ENCODE data around the gene SLC6A3. TPM values are rescaled to one million over a fixed set of nuclear protein-coding genes. Genes with fewer than 3 reads are reported as not detected.
"Not testable (repeated sequence)": the region's sequence is repeated elsewhere in the genome, so short reads cannot be mapped to it uniquely, and the experiment has no call there.

SLC6A3 gene
- polyA plus RNA-seq, 10 donors = 0.05 TPM; not detected in 8

DNA sequence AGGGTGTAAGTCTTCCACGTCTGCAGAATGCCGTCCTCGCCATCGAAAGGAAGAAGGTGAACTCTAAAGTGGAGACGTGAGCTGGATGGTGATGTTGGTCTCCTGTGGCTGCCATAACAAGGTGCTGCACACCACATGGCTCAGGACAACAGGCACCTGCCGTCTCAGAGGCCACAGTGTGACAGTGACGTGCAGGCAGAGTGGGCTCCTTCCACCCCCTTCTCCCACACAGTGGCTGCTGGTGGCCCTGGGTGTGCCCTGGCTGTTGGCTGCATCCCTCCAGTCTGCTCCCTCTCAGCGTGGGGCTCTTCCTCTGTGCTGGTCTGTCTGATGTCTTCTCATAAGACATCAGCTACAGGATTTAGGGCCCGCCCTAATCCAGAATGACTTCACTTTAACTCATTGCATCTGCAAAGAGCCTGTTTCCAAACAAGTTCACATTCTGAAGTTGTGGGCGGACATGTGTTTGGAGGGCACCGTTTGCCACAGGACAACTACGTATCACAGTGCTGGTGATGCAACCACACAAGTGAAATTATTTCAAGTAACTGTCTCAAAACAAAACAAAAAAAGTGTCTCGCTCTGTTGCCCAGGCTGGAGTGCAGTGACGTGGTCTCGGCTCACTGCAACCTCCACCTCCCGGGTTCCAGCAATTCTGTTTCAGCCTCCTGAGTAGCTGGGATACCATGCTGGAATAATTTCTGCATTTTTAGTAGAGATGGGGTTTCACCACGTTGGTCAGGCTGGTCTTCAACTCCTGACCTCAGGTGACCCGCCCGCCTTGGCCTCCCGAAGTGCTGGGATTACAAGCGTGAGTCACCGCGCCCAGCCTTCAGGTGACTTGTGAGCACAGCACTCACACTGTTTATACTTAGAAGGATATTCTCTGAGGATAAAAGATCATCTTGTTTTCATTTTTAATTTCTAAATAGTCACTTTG lies 69.1 kb downstream of the SLC6A3 start:
- no peak for DNase-seq

- peak in 1 of 3 donors; percentile 14 for DNase-seq
Measured at GRCh38 chr5:1374679-1375055, 70.6 kb downstream of the SLC6A3 start.

- no peak for DNase-seq
Measured at GRCh38 chr5:1374030-1374678, 71.1 kb downstream of the SLC6A3 start.

GRCh38 chr5:1371972-1372342 lies 73.3 kb downstream of the SLC6A3 start:
- not testable (repeated sequence) for DNase-seq

GRCh38 chr5:1371218-1371971 lies 73.8 kb downstream of the SLC6A3 start:
- no peak for DNase-seq

DNA sequence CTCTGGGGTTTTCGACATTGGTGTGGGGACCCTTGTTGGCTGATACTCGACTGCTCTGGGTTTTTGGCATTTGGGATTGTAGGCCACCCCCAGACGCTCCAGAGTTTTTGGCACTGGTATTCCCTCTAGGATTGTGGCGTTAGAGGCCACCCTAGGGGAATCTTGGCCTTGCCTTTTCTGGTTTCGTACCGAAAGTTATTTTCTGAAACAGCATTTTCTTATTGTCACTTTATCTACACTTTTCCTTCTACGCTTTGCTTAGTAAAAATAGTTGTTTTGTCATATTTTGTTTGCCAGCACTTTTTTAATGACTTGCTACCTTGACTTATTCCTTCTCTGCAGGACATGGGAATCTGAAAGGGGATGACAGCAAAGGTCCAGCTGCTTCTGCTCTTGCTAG lies 75.2 kb downstream of the SLC6A3 start:
- no peak for DNase-seq

DNA sequence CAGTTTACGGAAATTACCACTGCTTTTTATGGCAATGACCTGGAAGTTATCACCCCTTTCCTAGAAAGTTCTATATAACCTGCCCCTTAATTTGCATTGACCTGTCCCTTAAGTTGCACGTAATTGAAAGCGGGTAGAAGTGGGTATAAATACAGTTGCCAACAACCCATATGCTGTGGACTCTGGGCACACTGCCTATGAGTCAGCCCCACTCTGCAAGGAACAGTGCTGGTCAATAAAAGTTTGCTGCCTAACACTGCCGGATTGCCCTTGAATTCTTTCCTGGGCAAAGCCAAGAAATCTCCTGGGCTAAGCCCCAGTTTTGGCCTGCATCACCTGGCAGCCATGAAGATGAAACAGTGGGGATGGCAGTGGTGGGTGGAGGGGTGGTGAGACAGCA lies 76.5 kb downstream of the SLC6A3 start:
- no peak for DNase-seq

- no peak for DNase-seq
Measured at GRCh38 chr5:1368236-1368635, 77.0 kb downstream of the SLC6A3 start.

GRCh38 chr5:1367149-1367548 lies 78.1 kb downstream of the SLC6A3 start:
- DNase-seq = no peak

DNA sequence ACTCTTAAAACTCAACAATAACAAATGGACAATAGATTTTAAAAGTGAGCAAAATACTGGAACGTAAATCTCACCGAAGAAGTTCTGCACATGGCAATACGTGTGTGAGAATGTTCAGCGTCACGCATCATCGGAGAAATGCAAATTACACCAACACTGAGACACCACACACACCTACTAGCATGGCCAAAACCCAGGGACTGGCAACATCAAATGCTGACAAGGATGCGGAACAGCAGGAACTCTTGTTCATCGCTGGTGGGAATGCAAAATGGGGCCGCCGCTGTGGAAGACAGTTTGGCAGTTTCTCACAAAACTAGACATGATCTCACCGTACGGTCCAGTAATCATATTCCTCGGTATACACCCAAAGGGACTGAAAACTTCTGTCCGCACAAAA lies 78.7 kb downstream of the SLC6A3 start:
- no peak for DNase-seq

DNA sequence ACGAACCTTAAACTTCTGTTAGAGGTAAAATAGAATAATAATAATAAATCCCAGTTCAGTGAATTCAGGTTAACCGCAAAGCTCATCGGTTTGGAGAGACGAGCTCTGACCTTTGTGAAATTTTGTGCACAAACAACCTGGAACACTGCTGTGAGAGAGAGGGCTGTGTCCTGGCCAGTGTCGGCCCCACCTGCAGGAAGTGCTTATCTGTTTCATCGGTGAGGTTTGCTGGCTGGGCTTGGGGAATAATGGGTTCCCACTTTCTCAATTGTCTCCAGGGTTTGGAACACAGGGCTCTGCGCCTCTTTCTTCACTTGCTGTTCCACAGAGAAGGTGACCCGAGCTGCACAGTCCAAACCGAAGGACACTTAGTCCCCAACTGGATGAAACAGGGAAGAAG lies 81.0 kb downstream of the SLC6A3 start:
- no peak for DNase-seq

GRCh38 chr5:1363581-1363980 lies 81.7 kb downstream of the SLC6A3 start:
- no peak for DNase-seq

GRCh38 chr5:1363160-1363559 lies 82.1 kb downstream of the SLC6A3 start:
- no peak for DNase-seq

DNA sequence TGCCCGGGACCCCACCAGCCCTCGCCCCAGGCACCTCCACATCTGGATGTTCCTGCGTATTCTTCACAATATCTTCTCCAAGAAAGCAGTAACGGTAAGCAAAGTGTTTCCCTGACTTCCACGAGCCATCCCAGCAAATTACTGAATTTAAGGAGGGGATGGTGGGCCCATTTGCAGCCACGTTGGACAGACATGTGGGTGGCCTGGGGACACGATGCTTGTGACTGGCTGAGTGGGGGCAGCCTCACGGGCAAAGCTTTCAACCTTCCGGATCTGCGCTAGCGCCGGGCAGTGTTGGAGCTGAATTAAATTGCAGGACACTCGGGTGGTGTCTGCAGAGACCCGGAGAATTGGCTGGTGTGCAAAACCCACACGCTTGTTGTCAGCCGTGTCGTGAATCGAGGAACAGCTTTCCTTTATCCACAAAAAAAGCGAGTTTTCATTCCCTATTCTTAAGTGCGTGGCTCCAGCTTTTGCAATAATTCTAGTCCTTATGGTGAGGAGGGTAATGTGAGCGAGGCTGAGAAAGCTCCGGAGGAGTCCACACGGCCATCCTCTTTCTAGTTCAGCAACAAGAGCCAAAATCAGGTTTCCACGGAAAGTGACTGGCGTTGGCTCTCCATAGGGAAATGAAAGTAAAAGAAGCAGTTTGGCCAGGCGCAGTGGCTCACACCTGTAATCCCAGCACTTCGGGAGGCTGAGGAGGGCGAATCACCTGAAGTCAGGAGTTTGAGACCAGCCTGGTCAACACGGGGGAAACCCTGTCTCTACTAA lies 82.8 kb downstream of the SLC6A3 start:
- no peak for DNase-seq

GRCh38 chr5:1360861-1361260 lies 84.4 kb downstream of the SLC6A3 start:
- DNase-seq = no peak

- not testable (repeated sequence) for DNase-seq
Measured at GRCh38 chr5:1360367-1360766, 84.9 kb downstream of the SLC6A3 start.

GRCh38 chr5:1359713-1360112 lies 85.5 kb downstream of the SLC6A3 start:
- no peak for DNase-seq

GRCh38 chr5:1359031-1359645 lies 86.1 kb downstream of the SLC6A3 start:
- DNase-seq = no peak

- no peak for DNase-seq
Measured at GRCh38 chr5:1358726-1359025, 86.6 kb downstream of the SLC6A3 start.

DNA sequence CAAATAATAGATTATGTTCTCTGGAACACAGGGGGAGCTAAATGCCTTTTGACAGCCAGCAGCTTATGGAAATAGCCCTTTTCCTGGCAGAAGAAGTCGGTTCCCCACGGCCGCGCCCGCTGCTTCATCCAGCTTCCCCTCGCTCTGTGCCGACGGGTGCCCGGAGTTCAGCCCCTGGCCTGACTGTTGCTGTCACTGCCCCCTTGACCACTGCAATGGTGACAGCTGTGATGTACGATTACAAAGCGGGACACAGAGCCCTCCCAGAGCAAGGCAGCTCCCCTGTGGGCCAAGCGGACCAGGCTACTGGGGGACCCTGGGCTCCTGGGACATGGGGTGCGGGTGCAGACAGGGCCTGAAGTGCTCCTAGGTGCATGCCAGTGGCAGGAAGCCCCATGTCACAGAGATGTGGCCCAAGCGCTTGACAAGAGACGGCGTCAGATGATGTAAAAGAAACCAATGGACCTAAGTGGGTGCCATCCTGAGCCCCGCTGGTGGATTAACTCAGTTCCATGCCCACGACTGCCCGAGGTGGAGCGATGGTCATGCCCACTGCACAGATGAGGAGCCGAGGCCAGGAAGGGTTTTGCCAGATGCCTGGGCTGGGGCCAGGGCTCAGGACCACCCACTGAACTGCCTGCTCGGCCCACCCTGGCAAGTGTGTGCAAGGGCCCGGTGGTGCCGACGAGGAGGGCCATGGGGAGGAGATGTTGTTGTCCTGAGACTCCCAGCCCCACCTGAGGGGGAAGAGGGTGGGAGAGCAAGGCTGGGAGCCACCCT lies 87.1 kb downstream of the SLC6A3 start:
- DNase-seq = no peak
